Stimulated activated CD8-positive, alpha-beta memory T cell treated with anti-CD3 and anti-CD28 coated beads, Interleukin-7, amount 100 ng/mL, for 48 hours (primary cell): ENCODE data around the gene JSRP1.
A peak's percentile ranks its signal among the peaks of the same experiment; 100 is the strongest.

Experiments
- DNase-seq, 2 donors: peaks; one replicate each; pipeline ENCODE4 v3.0.0-alpha.2; 2020; ENCODE audit warnings: low read depth in 1 of 2; ENCODE audit errors: extremely low read depth in 1 of 2

The JSRP1 gene

GRCh38 chr19:2247433-2248101 lies 8.7 kb downstream of the JSRP1 start:
- DNase-seq: no peak

DNA sequence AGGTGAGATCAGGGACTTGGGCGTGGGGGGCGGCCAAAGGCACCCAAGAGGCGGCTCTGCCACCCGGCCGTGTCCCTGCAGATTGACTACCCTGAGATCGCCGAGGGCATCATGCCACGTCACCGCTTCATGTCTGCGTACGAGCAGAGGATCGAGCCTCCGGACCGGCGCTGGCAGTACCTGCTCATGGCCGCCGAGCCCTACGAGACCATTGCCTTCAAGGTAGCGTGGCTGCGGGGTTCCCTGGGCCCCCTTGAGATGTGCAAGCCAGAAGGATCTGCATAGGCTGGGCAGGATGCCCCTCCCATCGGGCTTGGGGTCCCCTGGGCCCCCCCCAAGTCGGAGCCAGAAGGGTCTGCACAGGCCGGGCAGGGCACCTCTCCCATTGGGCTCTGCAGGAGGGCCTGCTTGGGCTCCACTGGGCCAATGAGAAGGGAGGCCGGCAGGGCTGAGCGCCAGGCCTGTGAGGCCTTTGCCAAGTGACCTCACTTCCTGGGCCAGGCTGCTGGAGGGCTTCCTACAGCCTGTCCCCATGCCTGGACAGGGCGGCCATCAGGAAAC lies 9.3 kb downstream of the JSRP1 start:
- DNase-seq: no peak

GRCh38 chr19:2246014-2246620 lies 10.1 kb downstream of the JSRP1 start:
- DNase-seq: no peak

GRCh38 chr19:2245273-2245672 lies 10.9 kb downstream of the JSRP1 start:
- DNase-seq: no peak

GRCh38 chr19:2244486-2244885 lies 11.7 kb downstream of the JSRP1 start:
- no peak for DNase-seq

DNA sequence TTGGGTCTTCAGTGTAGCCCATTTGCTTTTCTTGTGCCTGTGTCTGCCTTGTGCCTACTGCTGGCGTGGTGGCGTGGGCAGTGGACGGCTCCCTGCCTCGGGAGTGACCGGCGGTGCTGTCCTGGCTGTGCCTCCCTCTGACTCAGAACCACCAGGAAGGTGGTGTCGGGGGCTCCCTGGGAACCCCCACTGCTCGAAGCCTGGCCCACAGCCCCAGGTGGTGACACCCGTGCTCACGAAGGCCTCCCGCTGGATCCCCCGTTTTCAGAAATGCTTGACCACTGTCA lies 12.1 kb downstream of the JSRP1 start:
- no peak for DNase-seq

DNA sequence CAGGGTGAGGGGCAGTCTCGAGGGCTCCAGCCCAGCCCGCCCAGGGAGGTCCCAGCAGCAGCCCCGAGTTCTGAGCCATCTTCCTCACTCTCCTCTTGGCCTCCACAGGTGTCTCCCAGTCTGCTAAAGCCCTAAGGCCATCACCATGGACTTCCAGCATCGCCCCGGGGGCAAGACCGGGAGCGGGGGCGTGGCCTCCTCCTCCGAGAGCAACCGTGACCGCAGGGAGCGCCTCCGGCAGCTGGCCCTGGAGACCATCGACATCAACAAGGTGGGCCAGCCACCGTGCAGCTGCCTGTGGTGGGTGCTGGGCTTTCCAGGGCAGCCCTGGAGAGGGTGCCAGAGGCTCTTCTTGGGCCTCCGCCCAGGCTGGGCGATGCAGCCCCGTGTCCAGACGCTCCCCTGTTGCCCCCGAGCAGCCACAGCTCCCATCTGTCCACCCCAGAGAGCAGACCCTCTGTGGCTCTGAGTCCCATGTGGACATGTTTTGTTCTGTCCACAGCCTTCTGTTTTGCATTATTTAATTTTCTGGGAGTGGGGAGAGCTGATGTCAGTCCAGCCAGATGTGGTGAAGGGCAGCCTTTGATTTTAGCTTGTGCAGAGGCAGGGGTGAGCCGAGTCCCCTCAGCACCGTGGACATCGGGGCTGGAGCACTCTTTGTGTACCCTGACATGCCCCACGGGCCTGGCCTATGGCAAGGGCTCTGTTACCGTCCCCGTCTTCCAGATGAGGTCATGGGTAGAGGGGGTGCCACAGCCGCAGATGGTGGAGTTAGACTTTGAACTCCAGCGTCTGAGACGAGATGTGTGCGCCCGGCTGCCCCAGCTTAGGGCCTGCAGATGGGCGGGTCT lies 12.7 kb downstream of the JSRP1 start:
- DNase-seq: no peak

DNA sequence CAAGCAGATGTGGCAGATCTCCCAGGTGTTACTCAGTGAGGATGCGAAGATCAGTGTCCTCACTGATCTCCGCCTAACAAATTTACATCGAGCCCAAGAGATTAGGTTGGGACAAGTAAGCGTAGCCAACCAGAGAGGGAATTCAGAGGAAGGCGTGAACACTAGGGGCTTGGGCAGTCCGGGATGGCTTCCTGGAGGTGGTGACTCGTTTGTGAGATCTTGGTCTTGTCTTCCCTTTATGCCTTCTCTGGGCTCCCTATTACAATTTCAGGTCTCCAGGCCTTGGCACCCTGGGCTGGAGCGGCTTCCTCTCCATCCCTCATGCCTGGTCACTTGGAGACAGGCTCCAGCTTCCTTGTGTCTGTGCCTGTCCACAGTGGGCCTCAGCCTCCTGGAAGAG lies 13.4 kb downstream of the JSRP1 start:
- DNase-seq: no peak

- DNase-seq: no peak
Observed at GRCh38 chr19:2242092-2242537, 14.1 kb downstream of the JSRP1 start.

DNA sequence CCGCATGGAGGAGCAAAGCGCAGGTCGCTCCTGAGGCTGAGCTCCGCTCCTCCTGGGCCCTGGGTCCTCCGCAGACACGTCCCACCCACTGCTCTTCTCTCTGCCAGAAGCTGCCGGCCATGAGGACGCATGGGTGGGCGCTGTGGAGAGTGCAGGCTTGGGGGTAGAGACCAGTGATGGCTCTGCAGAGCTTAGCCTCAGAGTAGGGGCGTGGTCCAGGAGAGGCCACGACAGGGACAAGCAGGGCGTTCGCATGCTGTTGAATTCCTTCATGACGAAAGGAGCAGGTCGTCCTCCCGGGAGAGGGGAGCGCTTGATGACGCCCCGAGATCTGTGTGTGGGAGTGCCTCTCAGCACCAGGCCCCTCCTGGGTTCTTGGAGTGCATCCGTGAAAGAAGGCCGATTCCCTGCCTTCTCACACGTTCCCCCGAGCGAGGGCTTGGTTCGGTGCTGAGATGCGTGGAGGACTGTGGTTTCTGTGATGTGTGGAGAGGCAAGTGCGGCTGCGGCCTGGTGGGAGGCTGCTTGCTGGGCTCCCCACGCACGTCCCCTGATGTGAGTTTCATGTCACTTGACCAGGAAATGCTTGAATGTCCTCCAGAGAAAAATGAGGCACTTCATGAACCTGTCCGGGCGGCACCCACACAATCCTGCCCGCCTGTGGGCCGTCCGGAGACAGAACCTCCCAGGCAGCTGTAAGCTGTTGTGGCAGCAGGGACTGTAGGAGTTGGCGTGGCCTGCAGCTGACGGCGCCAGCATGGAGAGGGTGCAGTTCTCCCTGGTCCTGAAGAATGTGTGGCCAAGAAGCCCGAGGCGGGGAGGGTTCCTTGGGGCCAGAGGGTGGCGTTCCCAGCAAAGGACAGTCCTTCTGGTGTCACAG lies 15.1 kb downstream of the JSRP1 start:
- no peak for DNase-seq

DNA sequence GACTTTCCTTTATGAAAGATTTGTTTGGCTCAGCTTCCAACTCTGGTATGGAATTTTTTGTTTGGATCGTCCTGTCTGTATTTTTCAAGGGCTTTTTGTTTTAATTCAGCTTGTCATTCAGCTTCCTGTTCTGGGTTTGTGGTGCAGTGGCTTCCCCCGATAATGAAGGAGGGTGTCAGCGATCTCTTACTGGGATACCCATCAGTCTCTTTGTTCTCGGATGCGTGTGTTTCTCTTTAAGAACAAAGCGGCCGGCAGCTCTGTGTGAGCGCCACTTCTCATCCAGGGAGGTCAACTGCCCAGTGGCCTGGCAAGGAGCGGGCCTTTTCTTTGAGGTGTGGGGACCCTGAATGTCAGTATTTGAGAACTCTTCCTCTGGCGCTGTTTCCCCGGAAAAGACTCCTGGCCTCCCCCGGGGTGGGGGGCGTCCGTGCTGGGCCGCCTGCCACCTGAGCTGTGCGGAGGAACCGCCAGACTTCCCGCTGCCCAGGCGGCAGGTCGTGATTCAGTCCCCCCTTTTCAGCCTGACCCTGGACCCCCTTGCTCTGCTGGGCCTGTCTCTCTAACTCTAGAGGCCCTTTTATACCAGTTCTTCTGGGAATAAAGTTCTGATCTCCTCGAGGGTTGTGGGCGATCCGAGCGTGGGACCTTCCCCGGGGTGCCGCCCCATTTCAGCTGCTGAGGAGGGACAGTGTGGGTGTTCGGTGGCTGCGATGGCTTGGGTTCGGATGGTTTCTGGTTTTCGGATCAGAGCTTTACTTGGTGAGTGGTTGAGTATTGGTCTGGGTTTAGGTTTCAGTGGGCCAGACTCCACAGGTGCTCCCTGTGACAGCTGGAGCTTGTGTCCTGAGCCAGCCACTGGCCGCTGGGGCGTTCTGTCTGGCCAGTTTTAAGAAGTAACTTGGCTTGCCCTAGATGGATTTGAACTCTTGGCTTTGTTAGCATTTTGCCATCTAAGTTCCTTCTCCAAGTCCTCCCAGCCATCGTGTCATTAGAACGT lies 16.1 kb downstream of the JSRP1 start:
- no peak for DNase-seq

GRCh38 chr19:2239173-2239572 lies 17.0 kb downstream of the JSRP1 start:
- no peak for DNase-seq

DNA sequence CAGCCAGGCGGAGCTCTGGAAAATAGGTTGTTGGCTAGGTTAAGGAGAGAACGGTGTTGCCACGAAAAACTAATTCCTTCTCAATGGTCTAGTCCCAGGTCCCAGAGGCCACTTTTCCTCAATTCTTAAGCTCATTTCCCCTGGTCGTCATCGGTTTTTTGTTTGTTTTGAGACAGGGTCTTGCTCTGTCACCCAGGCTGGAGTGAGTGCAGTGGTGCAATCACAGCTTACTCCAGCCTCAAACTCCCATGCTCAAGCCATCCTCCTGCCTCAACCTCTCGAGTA lies 18.4 kb downstream of the JSRP1 start:
- DNase-seq: no peak

- DNase-seq: no peak
Observed at GRCh38 chr19:2237051-2237868, 19.0 kb downstream of the JSRP1 start.

DNA sequence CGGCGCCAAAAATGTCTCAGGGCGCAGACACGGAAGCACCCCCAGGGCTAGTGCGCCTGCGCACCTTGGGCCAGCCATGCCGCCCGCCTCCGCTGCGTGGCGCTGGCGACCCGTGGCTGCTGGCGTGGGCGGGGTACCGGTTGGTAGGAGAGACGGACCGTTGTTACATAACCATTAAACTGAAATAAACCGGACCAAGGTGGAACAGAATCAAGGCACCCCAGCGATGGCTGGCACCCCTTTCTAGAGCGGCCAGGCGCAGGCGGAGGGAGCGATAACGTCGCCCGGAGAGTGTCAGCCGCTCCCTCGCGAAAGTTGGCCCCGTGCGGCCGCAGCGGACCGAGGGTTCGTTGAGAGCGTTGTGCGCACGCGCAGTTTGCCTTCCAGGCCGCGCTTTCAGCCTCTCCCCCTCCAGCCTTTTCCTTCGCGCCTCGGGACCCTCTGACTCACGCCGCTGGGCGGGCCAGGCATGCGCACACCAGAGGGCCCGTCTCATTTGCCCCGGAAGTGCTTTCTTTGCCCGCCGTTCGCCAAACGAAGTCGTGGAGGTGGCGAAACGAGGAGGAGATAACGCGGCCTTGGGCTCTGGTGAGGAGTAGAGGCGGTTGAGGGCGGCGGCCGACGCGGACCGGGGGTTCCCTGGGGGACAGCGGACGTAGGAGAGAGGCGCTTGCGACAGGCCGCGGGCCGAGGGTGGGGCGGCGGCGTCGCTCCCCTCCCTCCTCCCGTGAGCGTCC lies 19.7 kb downstream of the JSRP1 start, which contains the start of the genes PLEKHJ1 and SF3A2:
Gene PLEKHJ1, minus strand, starts transcription at position 16 of the 737 bp plus-strand sequence. CDS start 81 bp downstream, outside the sequence.
Gene SF3A2, plus strand, starts transcription at position 511 of the 737 bp plus-strand sequence. CDS start 6,595 bp downstream, outside the sequence.
- DNase-seq: peak; percentile 96 to 97

- DNase-seq: no peak
Observed at GRCh38 chr19:2236064-2236313, 20.2 kb downstream of the JSRP1 start.

GRCh38 chr19:2235381-2236063 lies 20.7 kb downstream of the JSRP1 start:
- no peak for DNase-seq

DNA sequence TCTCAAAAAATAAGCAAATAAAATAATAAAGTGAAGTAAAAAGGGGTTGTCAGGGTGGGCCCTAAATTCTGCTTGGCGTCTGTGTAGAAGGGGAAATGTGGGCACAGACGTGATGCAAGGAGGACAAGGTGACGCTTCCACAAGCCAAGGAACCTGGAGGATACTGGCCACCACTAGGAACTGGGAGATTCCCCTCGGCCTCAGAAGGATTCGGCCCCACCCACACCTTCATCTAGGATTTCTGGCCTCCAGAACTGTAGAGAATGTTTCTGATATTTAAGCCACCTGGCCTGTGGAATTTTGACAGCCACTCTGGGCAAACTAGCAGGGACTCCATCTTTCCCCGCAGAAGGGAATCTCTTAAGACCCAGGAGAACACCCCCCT lies 21.2 kb downstream of the JSRP1 start:
- DNase-seq: no peak
